Mammary epithelial cell (primary cell): ENCODE results near the gene CREB3L2.

Experiments used
- CTCF ChIP-seq, 2 donors: IDR thresholded peaks in 1 of 2; conservative IDR thresholded peaks in 1 of 2; 2 replicates each; pipeline ENCODE4 v1.5.1; 2011 to 2012; ENCODE audit warnings: inconsistent platforms in 2 of 2, low read length in 2 of 2, mild to moderate bottlenecking in 2 of 2, control low read depth in 1 of 2, low read depth in 1 of 2; ENCODE audit not compliant: insufficient read depth in 1 of 2; ENCODE audit errors: extremely low read depth in 1 of 2
- EZH2 ChIP-seq: IDR thresholded peaks from 2 replicates; pipeline ENCODE4 v1.6.1; 2012; ENCODE audit warnings: low read length, inconsistent platforms, borderline replicate concordance

GRCh38 chr7:137933270-137934017, 68.4 kb downstream of the CREB3L2 start:
- no peak for TF ChIP-seq CTCF (conservative IDR thresholded peaks at IDR 0.05 in 1 of 2, IDR thresholded peaks at IDR 0.05 in 1 of 2; ENCODE audit: extremely low read depth in 1 of 2, insufficient read depth in 1 of 2, low read depth in 1 of 2, low read length in 2 of 2)
- TF ChIP-seq EZH2: no peak
